ENCODE results near the gene TMPRSS6. TPM values are rescaled to one million over a fixed set of nuclear protein-coding genes. Genes with fewer than 3 reads are reported as not detected.

Gene TMPRSS6
- total and polyA plus RNA-seq, 2 donors from 2014 or later, result 1.4 TPM; not detected in 1

DNA sequence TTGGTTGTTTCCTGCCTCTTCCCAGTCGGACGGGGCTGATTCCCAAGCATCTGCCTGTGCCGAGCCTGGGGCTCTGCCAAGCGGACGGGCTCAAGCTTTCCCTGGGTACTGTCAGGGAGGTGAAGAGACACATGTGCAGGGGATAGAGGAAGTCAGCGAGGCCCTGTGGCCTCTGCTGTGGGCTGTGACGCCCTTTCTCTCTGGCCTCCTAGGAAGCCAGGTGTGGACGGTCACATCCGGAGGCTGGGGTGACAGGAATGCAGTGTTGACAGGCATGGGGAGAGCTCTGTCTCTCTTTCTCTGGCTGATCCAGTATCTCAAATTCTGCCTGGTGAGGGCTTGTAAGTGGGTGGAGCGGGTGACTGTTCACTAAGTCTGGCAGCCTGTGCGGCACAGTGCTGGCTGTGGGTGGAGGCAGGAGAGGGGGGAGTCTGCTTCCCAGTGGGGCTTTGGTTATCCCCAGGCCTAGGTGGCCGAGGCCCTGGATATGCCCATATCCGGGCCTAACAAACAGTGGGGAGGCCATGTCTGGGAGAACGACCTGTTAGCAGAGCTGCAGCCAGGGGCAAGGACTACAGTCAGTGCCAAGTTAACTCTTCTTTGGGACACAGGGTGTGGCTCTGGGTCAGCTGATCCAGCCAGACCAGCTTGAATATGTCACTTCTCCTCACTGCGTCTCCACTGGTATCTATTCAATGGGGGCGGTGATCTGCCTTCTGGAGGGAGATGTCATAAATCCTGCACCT lies 56.0 kb downstream of the TMPRSS6 start:
- DNase-seq (no peak), FAIRE-seq (no peak)
- Histone ChIP-seq H3K27me3 (ENCODE audit: control insufficient read depth, insufficient read depth, low read length) (no peaks in the 10 kb centered on the region), H3K4me3 (ENCODE audit: low read length in 3 of 3) (no peak overlapping the region), H3K27ac (ENCODE audit: low read depth in 2 of 2, low read length in 2 of 2) (no peak overlapping the region), H3K4me1 (ENCODE audit: control insufficient read depth in 2 of 3, insufficient read depth in 2 of 3, low read depth in 1 of 3, low read length in 3 of 3) (peaks cover 0 to 7% (median 0%) of the 10 kb centered on the region in 3 donors), H3K9ac (ENCODE audit: low read length in 3 of 3) (no peak overlapping the region), H3K36me3 (ENCODE audit: control insufficient read depth in 2 of 3, insufficient read depth in 3 of 3, low read length in 3 of 3) (no peaks in the 10 kb centered on the region), H3K9me3 (ENCODE audit: control insufficient read depth in 2 of 3, insufficient read depth in 1 of 3, low read length in 3 of 3) (no peaks in the 10 kb centered on the region)
- intact Hi-C loops (cut with DNase I), result no loop called here
- TF ChIP-seq CTCF (IDR thresholded peaks at IDR 0.05; ENCODE audit: borderline replicate concordance, extremely low read depth, insufficient read depth), result no peak

DNA sequence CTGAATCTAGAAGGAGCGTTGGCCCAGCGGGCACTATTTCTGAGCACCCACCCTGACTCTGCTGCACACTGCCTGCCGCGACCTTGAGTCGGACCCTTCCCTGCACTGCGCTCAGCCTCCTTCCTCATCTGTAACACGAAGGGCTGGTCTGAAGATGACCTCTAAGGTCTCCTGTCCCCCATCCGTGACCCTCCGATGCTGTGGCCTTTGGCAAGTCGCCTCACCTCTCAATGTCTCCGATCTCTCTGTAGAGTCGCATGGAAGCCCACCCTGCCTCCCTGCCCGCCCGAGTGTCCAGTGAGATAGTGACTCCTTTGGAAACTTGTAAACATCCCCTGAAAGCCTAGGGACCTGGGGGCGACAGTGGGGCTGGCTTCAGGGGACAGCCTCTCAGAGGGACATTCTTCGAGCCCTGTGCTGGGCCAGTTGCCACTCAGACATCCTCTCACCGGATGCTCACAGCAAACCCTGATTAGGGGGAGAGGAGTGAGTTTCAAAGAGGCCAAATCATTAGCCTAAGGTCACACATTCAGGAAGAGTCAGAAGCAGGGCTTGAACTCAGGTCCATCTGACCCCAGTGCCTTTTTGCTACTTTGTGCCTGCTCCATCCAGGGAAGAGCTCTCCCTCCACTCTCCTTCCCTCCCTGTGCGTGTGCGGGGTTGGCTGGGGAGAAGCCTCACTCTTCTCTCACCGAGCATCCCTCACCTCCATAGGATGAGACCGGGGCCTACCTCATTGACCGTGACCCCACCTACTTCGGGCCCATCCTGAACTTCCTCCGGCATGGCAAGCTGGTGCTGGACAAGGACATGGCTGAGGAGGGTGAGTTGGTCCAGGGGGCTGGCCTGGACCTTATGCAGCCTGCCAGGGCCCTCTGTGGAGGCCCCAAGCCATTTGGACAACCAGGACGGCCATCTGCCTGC lies 56.9 kb downstream of the TMPRSS6 start:
- Histone ChIP-seq H3K36me3 (ENCODE audit: control insufficient read depth in 2 of 3, insufficient read depth in 3 of 3, low read length in 3 of 3) (no peaks in the 10 kb centered on the region), H3K27ac (ENCODE audit: low read depth in 2 of 2, low read length in 2 of 2) (no peak overlapping the region), H3K27me3 (ENCODE audit: control insufficient read depth, insufficient read depth, low read length) (no peaks in the 10 kb centered on the region), H3K4me1 (ENCODE audit: control insufficient read depth in 2 of 3, insufficient read depth in 2 of 3, low read depth in 1 of 3, low read length in 3 of 3) (peaks cover 0 to 7% (median 0%) of the 10 kb centered on the region in 3 donors), H3K9ac (ENCODE audit: low read length in 3 of 3) (peak overlapping the region in 1 of 3 donors; percentile 12), H3K4me3 (ENCODE audit: low read length in 3 of 3) (peak overlapping the region in 2 of 3 donors; percentile 34 to 35), H3K9me3 (ENCODE audit: control insufficient read depth in 2 of 3, insufficient read depth in 1 of 3, low read length in 3 of 3) (no peaks in the 10 kb centered on the region)
- TF ChIP-seq CTCF (IDR thresholded peaks at IDR 0.05; ENCODE audit: borderline replicate concordance, extremely low read depth, insufficient read depth), result no peak
- FAIRE-seq (no peak), DNase-seq (peak in 1 of 5 donors; percentile 77)
- intact Hi-C loops (cut with DNase I), result no loop called here

DNA sequence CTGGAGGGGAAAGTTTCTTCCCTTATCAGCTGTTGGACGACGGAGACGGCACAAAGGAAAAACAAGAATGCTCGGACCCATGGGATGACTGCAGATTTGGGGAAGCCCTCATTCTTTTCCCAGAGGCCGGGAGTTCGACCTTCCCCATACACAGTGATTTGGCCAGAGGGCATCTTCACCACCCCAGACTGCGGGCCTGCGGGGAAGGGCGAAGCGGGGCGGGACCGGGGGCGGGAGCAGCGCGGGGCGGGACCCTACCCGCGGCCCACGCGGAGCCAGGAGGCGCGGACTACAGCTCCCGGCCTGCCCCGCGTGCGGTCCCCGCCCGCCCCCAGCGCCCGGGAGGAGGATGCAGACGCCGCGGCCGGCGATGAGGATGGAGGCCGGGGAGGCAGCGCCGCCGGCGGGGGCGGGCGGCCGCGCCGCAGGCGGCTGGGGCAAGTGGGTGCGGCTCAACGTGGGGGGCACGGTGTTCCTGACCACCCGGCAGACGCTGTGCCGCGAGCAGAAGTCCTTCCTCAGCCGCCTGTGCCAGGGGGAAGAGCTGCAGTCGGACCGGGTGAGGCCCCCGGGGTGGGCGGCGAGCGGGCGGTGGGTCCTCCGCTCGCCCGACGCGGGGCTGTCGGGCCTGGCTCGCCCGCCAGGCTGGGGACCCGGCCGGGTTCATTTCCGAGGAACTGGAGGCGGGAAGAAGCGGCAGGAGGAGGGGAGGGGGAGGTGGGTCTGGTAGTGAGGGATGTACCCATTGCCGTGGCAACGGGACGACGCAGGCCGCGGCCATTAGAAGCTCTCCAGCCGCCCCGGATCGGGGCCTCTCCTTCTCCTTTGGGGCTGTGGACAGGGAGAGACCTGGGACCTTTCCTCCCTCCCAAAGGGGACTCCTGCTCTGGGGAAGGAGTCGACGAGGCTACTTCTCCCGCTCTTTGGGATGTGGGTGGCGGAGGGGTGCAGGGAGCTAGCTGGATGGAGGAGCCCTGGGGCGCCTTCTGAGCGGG lies 57.8 kb downstream of the TMPRSS6 start, which contains the start of gene KCTD17:
Gene KCTD17 (plus strand): TSS at position 352 of the 995 bp plus-strand sequence. CDS start 19 bp downstream, at position 371.
- FAIRE-seq (no peak), DNase-seq (peak; percentile 68 to 89 (median 81))
- Histone ChIP-seq H3K9me3 (ENCODE audit: control insufficient read depth in 2 of 3, insufficient read depth in 1 of 3, low read length in 3 of 3) (no peaks in the 10 kb centered on the region), H3K27me3 (ENCODE audit: control insufficient read depth, insufficient read depth, low read length) (no peaks in the 10 kb centered on the region), H3K36me3 (ENCODE audit: control insufficient read depth in 2 of 3, insufficient read depth in 3 of 3, low read length in 3 of 3) (no peaks in the 10 kb centered on the region), H3K9ac (ENCODE audit: low read length in 3 of 3) (peak within 1 kb of the TSS in 1 of 3 donors; percentile 12), H3K27ac (ENCODE audit: low read depth in 2 of 2, low read length in 2 of 2) (no peak within 1 kb of the TSS), H3K4me3 (ENCODE audit: low read length in 3 of 3) (peak within 1 kb of the TSS; percentile 14 to 36 (median 35)), H3K4me1 (ENCODE audit: control insufficient read depth in 2 of 3, insufficient read depth in 2 of 3, low read depth in 1 of 3, low read length in 3 of 3) (peaks cover 0 to 7% (median 0%) of the 10 kb centered on the region in 3 donors)
- intact Hi-C loops (cut with DNase I), result no loop called here
- no peak for TF ChIP-seq CTCF (IDR thresholded peaks at IDR 0.05; ENCODE audit: borderline replicate concordance, extremely low read depth, insufficient read depth)

Data from kidney (tissue), 14 donors.